ENCODE measurements around the gene TMEM255A. TPM values are rescaled to one million over a fixed set of nuclear protein-coding genes. Genes with fewer than 3 reads are reported as not detected.
A peak's percentile ranks its signal among the peaks of the same experiment; 100 is the strongest.
"Not testable (repeated sequence)": the region's sequence is repeated elsewhere in the genome, so short reads cannot be mapped to it uniquely, and the experiment has no call there.

TMEM255A gene
- total RNA-seq: under 1 TPM in 1 of 2 experiments, not detected in 1; 0.23 TPM
- polyA plus RNA-seq: under 1 TPM in 2 of 3 donors, not detected in 1; 0.73 to 0.95 TPM
- 0 to 0.09 (median 0) reads per million in 6 experiments for total RNA-seq

- POLR2A ChIA-PET: interaction anchor here (0.5 to 2.6 kb wide), 3 partner anchors 14 to 311 kb away, joined by 3 to 29 read pairs (median 6); partner anchors contain the start of gene ZBTB33
- DNase-seq (no peak), ATAC-seq (peak; percentile 18 to 22)
- Mint-ChIP-seq H3K27me3 (peaks cover 13 to 62% (median 27%) of the 10 kb centered on the region in 5 donors), H3K9me3 (no peaks in the 10 kb centered on the region), H3K4me3 (peak within 1 kb of the TSS; percentile 80 to 97 (median 90)), H3K36me3 (peaks cover 0 to 2% (median 0%) of the 10 kb centered on the region in 3 donors), H3K4me1 (peaks cover 10 to 18% (median 14%) of the 10 kb centered on the region in 4 donors), H3K27ac (peak within 1 kb of the TSS in 1 of 10 donors; percentile 31)
These were observed at the start of gene TMEM255A for GRCh38 chrX:120310861-120311726. Gene TMEM255A (minus strand): TSS chrX:120311461. CDS start chrX:120311309, 152 bp downstream.

DNA sequence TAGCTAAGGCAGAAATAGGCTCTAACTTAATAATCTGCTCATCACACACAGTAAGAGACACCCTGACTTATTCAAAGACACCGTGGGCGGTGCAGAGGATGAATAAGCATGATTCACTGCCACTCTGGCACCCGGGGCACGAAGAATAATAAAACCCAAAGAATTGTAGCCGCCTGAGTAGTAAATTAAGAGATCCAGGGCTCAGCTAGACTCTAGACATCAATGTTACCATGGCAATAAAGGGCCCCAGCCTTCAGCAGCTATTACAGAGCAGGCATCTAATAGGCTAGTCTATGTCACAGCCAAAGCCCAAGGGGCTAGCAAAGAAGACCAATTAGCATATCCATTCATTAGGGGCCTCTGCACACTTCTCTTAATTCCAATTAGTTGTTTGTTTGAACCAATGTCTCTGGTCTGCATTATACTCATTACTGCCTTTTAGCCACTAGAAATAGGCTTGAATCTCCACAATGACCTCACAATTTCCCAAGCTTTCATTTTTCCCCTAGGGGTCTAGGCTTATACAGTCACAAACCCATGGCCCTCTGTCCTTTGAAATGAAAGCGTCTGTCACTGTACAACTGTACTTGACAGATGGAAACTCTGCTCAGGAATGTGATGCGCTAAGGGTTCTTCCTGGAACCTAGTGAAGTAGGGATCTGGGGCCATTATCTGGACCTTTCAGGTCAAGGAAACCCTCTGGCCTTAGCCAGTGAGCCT is 47.6 kb upstream of the TMEM255A start:
- Mint-ChIP-seq H3K27me3 (peaks cover 0 to 2% (median 0%) of the 10 kb centered on the region in 5 donors), H3K9me3 (no peaks in the 10 kb centered on the region), H3K27ac (peak overlapping the region in 1 of 10 donors; percentile 90), H3K4me3 (no peak overlapping the region), H3K36me3 (no peaks in the 10 kb centered on the region), H3K4me1 (peaks cover 0 to 2% (median 0%) of the 10 kb centered on the region in 4 donors)
- ATAC-seq: no peak
- POLR2A ChIA-PET: no interaction called here
- DNase-seq: no peak

DNA sequence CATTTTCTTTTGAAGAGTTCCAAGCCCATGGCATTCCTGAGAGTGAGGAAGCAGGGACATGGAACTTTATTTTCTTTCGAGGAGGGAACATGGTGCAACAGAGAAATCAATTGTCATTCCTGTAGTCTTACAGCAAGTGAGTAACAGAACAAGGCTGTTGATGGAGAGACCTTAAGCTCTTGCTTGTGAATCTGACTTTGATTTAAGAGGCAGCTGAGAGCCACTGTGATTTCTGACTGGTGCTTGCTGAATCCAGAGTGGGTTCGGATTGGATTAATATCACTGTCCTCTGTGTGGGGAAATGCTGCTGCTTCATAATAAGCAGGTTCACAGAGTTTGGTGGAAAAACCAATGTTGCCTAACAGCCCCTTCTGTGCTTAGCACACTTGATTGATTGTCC is 45.9 kb upstream of the TMEM255A start:
- no peak overlapping the region for H3K4me3 Mint-ChIP-seq
- H3K4me1 Mint-ChIP-seq: no peaks in the 10 kb centered on the region

DNA sequence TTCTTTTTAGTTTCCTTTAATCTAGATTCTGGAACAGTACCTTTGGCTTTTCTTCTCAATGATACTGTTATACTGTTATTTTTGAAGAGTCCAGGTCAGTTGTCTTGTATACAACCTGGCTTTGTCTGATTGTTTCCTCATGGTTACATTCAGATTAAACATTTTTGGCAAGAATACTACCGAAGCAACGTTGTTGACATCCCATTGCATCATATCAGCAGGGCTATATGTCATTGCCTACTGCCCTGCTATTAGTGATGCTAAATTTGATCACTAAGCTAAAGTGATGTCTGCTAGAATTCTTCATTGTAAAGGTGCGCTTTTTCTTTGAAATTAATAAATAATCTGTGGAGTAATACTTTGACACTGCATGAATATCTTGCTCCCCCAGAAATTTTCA is 44.8 kb upstream of the TMEM255A start:
- no peak overlapping the region for H3K27ac Mint-ChIP-seq
- ATAC-seq: no peak
- POLR2A ChIA-PET: no interaction called here
- H3K27me3 Mint-ChIP-seq: no peaks in the 10 kb centered on the region
- no peak overlapping the region for H3K4me3 Mint-ChIP-seq
- DNase-seq: no peak
- no peaks in the 10 kb centered on the region for H3K4me1 Mint-ChIP-seq
- H3K9me3 Mint-ChIP-seq: peaks cover 0 to 2% (median 0%) of the 10 kb centered on the region in 9 donors
- no peaks in the 10 kb centered on the region for H3K36me3 Mint-ChIP-seq

More for the DNA sequence above, 45.9 kb upstream of the TMEM255A start:
- ATAC-seq (no peak), DNase-seq (no peak)
- H3K36me3 Mint-ChIP-seq: no peaks in the 10 kb centered on the region
- POLR2A ChIA-PET: no interaction called here
- no peak overlapping the region for H3K27ac Mint-ChIP-seq
- H3K27me3 Mint-ChIP-seq: peaks cover 0 to 2% (median 0%) of the 10 kb centered on the region in 5 donors
- no peaks in the 10 kb centered on the region for H3K9me3 Mint-ChIP-seq

- H3K9me3 Mint-ChIP-seq: peaks cover 0 to 9% (median 2%) of the 10 kb centered on the region in 9 donors
- H3K36me3 Mint-ChIP-seq: no peaks in the 10 kb centered on the region
- H3K4me3 Mint-ChIP-seq: no peak overlapping the region
- no peaks in the 10 kb centered on the region for H3K4me1 Mint-ChIP-seq
- no peaks in the 10 kb centered on the region for H3K27me3 Mint-ChIP-seq
- H3K27ac Mint-ChIP-seq: no peak overlapping the region
- POLR2A ChIA-PET: no interaction called here
- ATAC-seq: no peak
- DNase-seq: no peak
These were observed 39.3 kb upstream of the TMEM255A start for GRCh38 chrX:120350450-120351138.

DNA sequence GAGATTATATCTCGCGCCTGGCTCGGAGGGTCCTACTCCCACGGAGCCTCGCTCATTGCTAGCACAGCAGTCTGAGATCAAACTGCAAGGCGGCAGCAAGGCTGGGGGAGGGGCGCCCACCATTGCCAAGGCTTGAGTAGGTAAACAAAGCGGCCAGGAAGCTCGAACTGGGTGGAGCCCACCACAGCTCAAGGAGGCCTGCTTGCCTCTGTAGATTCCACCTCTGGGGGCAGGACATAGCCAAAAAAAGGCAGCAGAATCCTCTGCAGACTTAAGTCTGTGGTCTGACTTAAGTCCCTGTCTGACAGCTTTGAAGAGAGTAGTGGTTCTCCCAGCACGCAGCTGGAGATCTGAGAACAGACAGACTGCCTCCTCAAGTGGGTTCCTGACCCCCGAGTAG is 33.3 kb upstream of the TMEM255A start:
- peak in 7 of 10 donors; percentile 4 to 80 (median 32) for DNase-seq
- peak; percentile 69 to 98 for ATAC-seq
- Mint-ChIP-seq H3K9me3 (peaks cover 0 to 45% (median 2%) of the 10 kb centered on the region in 9 donors), H3K4me1 (peaks cover 1 to 13% (median 6%) of the 10 kb centered on the region in 4 donors), H3K27ac (peak overlapping the region in 6 of 10 donors; percentile 8 to 89 (median 69)), H3K36me3 (peaks cover 0 to 15% (median 2%) of the 10 kb centered on the region in 3 donors), H3K4me3 (peak overlapping the region in 6 of 10 donors; percentile 14 to 65 (median 40))
- H3K27me3 Mint-ChIP-seq: not testable (repeated sequence)
- POLR2A ChIA-PET: interaction anchor here (0.6 to 1.2 kb wide), 3 partner anchors 34 to 216 kb away, joined by 3 to 4 read pairs (median 3); no protein-coding TSS in a partner anchor

DNA sequence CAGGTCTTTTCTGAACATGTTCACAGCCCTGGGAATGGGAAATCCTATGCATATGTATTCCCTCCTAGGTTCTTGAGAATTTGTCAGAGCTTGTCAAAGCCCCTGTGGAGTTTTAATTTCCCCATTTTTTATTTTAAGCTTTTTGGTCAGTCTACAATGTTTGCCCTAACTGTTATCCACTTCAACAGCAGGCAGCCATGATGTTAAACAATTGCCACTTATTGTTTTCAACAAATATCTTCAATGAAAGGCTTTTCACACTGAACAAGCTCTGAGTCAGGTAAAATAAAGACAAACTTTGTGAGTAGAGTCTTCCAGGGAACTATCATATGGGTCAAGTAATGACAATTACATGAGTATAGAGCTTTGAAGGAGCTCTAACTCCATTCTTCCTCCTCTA is 25.6 kb upstream of the TMEM255A start:
- H3K9me3 Mint-ChIP-seq: peaks cover 0 to 70% (median 18%) of the 10 kb centered on the region in 9 donors
- ATAC-seq (no peak), DNase-seq (no peak)
- no peaks in the 10 kb centered on the region for H3K27me3 Mint-ChIP-seq
- H3K4me1 Mint-ChIP-seq: peaks cover 0 to 1% (median 0%) of the 10 kb centered on the region in 4 donors
- H3K4me3 Mint-ChIP-seq: no peak overlapping the region
- no peak overlapping the region for H3K27ac Mint-ChIP-seq
- H3K36me3 Mint-ChIP-seq: peaks cover 0 to 44% (median 4%) of the 10 kb centered on the region in 3 donors
- POLR2A ChIA-PET: no interaction called here

DNA sequence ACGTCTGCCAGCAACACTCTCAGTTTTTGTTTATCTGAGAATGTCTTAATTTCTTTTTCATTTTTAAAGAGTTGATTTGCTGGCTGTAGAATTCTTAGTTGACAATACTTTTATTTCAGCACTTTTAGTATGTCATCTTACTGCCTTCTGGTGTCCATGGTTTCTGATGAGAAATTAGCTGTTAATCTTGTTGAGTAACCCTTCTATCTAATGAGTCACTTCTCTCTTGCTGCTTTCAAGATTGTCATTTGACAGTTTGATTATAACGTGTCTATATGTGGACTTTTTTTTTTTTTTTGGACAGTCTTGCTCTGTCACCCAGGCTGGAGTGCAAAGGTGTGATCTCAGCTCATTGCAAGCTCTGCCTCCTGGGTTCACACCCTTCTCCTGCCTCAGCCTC is 24.0 kb upstream of the TMEM255A start:
- Mint-ChIP-seq H3K4me3 (no peak overlapping the region), H3K9me3 (peaks cover 0 to 53% (median 18%) of the 10 kb centered on the region in 9 donors), H3K36me3 (peaks cover 0 to 35% (median 2%) of the 10 kb centered on the region in 3 donors), H3K27ac (no peak overlapping the region), H3K27me3 (no peaks in the 10 kb centered on the region), H3K4me1 (no peaks in the 10 kb centered on the region)
- no peak for DNase-seq
- ATAC-seq: no peak
- POLR2A ChIA-PET: no interaction called here

DNA sequence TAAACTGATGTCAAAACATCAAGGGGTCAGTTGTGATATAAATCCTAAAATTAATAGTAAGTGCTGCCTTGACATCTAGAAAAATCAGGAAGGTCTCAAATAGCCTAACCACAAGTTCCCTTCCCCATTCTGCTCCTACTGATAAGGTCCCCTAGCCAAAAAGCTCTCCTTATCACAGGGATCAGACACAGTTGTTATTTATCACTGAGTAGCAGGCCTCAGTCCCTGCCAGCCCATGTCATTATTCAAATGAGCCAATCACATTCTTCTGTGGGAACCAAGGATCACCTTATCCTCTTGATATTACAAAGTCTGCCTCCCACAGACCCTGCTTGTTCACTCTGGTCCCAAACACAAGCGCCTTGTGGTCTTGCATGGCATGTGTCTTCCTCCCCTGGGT is 23.3 kb upstream of the TMEM255A start:
- Mint-ChIP-seq H3K4me1 (no peaks in the 10 kb centered on the region), H3K36me3 (peaks cover 0 to 32% (median 2%) of the 10 kb centered on the region in 3 donors), H3K27me3 (no peaks in the 10 kb centered on the region), H3K27ac (no peak overlapping the region), H3K4me3 (no peak overlapping the region), H3K9me3 (peaks cover 0 to 48% (median 18%) of the 10 kb centered on the region in 9 donors)
- DNase-seq: no peak
- no peak for ATAC-seq
- POLR2A ChIA-PET: interaction anchor here (0.6 kb wide), 1 partner anchor 9 kb away, joined by 3 read pairs; no protein-coding TSS in a partner anchor

GRCh38 chrX:120334151-120334550 is 22.9 kb upstream of the TMEM255A start:
- H3K36me3 Mint-ChIP-seq: peaks cover 0 to 28% (median 2%) of the 10 kb centered on the region in 3 donors
- POLR2A ChIA-PET: no interaction called here
- no peaks in the 10 kb centered on the region for H3K27me3 Mint-ChIP-seq
- no peaks in the 10 kb centered on the region for H3K4me1 Mint-ChIP-seq
- peaks cover 0 to 44% (median 18%) of the 10 kb centered on the region in 9 donors for H3K9me3 Mint-ChIP-seq
- DNase-seq (peak in 2 of 10 donors; percentile 26 to 61), ATAC-seq (peak in 1 of 2 donors; percentile 25)
- H3K27ac Mint-ChIP-seq: no peak overlapping the region
- H3K4me3 Mint-ChIP-seq: no peak overlapping the region

DNA sequence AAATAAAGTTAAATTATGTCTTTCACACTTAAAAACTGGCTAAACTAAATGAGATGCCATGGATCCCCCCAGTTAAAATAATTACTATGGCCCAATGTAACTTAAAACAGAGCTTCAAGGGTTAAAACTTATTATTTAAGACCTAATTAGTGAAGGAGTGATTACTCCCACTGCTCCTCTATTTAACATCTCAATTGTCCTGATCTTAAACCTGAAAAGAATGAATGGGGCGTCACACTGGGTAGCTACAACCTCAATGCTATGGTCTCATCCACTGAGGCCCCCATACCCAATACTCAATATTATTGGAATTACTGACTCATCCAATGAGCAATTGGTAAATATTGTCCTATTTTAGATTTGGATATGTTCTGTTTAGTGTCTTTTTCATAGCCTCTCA is 21.1 kb upstream of the TMEM255A start:
- ATAC-seq: no peak
- H3K4me3 Mint-ChIP-seq: no peak overlapping the region
- no peaks in the 10 kb centered on the region for H3K4me1 Mint-ChIP-seq
- H3K27me3 Mint-ChIP-seq: no peaks in the 10 kb centered on the region
- no peak overlapping the region for H3K27ac Mint-ChIP-seq
- H3K36me3 Mint-ChIP-seq: peaks cover 0 to 15% (median 0%) of the 10 kb centered on the region in 3 donors
- peaks cover 0 to 26% (median 9%) of the 10 kb centered on the region in 9 donors for H3K9me3 Mint-ChIP-seq
- POLR2A ChIA-PET: no interaction called here
- DNase-seq: no peak

GRCh38 chrX:120331116-120331515 is 19.9 kb upstream of the TMEM255A start:
- no peak for DNase-seq
- no peak overlapping the region for H3K4me3 Mint-ChIP-seq
- ATAC-seq: no peak
- peaks cover 0 to 5% (median 0%) of the 10 kb centered on the region in 3 donors for H3K36me3 Mint-ChIP-seq
- POLR2A ChIA-PET: no interaction called here
- no peaks in the 10 kb centered on the region for H3K4me1 Mint-ChIP-seq
- no peak overlapping the region for H3K27ac Mint-ChIP-seq
- H3K9me3 Mint-ChIP-seq: peaks cover 0 to 14% (median 6%) of the 10 kb centered on the region in 9 donors
- no peaks in the 10 kb centered on the region for H3K27me3 Mint-ChIP-seq
